ENCODE measurements around the gene PTPRN2.

PTPRN2 gene

GRCh38 chr7:158506626-158507025, 81.0 kb downstream of the PTPRN2 start:
- no peak for TF ChIP-seq MAX (IDR thresholded peaks at IDR 0.05; ENCODE audit: low read depth, low read length)
- no peak overlapping the region for H3K4me3 ChIP-seq (ENCODE audit: low read depth, low read length)
- no peak for DNase-seq (ENCODE audit: low read depth)

GRCh38 chr7:158505683-158506082, 81.9 kb downstream of the PTPRN2 start:
- TF ChIP-seq CTCF (IDR thresholded peaks at IDR 0.05; ENCODE audit: low read depth, low read length) (no peak), POLR2A (IDR thresholded peaks at IDR 0.05; ENCODE audit: extremely low read depth, insufficient read length) (no peak), MAX (IDR thresholded peaks at IDR 0.05; ENCODE audit: low read depth, low read length) (no peak), MYC (IDR thresholded peaks at IDR 0.05; ENCODE audit: low read depth, low read length) (no peak)
- DNase-seq (ENCODE audit: low read depth): no peak

GRCh38 chr7:158502068-158502750, 85.4 kb downstream of the PTPRN2 start:
- DNase-seq (ENCODE audit: low read depth): no peak
- no peak overlapping the region for H3K4me3 ChIP-seq (ENCODE audit: low read depth, low read length)
- TF ChIP-seq CTCF (IDR thresholded peaks at IDR 0.05; ENCODE audit: low read depth, low read length) (no peak), MAX (IDR thresholded peaks at IDR 0.05; ENCODE audit: low read depth, low read length) (no peak), POLR2A (IDR thresholded peaks at IDR 0.05; ENCODE audit: extremely low read depth, insufficient read length) (no peak), MYC (IDR thresholded peaks at IDR 0.05; ENCODE audit: low read depth, low read length) (no peak)

More at GRCh38 chr7:158505683-158506082, 81.9 kb downstream of the PTPRN2 start:
- H3K4me3 ChIP-seq (ENCODE audit: low read depth, low read length): no peak overlapping the region

- no peak for DNase-seq (ENCODE audit: low read depth)
- TF ChIP-seq MAX (IDR thresholded peaks at IDR 0.05; ENCODE audit: low read depth, low read length) (no peak), POLR2A (IDR thresholded peaks at IDR 0.05; ENCODE audit: extremely low read depth, insufficient read length) (no peak), MYC (IDR thresholded peaks at IDR 0.05; ENCODE audit: low read depth, low read length) (no peak), CTCF (IDR thresholded peaks at IDR 0.05; ENCODE audit: low read depth, low read length) (no peak)
- H3K4me3 ChIP-seq (ENCODE audit: low read depth, low read length): no peak overlapping the region
These were observed 86.1 kb downstream of the PTPRN2 start for GRCh38 chr7:158501393-158502067.

- no peak overlapping the region for H3K4me3 ChIP-seq (ENCODE audit: low read depth, low read length)
- DNase-seq (ENCODE audit: low read depth): no peak
- TF ChIP-seq MAX (IDR thresholded peaks at IDR 0.05; ENCODE audit: low read depth, low read length) (no peak), POLR2A (IDR thresholded peaks at IDR 0.05; ENCODE audit: extremely low read depth, insufficient read length) (no peak), MYC (IDR thresholded peaks at IDR 0.05; ENCODE audit: low read depth, low read length) (no peak), CTCF (IDR thresholded peaks at IDR 0.05; ENCODE audit: low read depth, low read length) (no peak)
These were observed 87.0 kb downstream of the PTPRN2 start for GRCh38 chr7:158500651-158501052.

GRCh38 chr7:158499082-158499455, 88.6 kb downstream of the PTPRN2 start:
- no peak for DNase-seq (ENCODE audit: low read depth)
- TF ChIP-seq MAX (IDR thresholded peaks at IDR 0.05; ENCODE audit: low read depth, low read length) (no peak), MYC (IDR thresholded peaks at IDR 0.05; ENCODE audit: low read depth, low read length) (no peak), CTCF (IDR thresholded peaks at IDR 0.05; ENCODE audit: low read depth, low read length) (no peak), POLR2A (IDR thresholded peaks at IDR 0.05; ENCODE audit: extremely low read depth, insufficient read length) (no peak)
- H3K4me3 ChIP-seq (ENCODE audit: low read depth, low read length): no peak overlapping the region
